NOMO-1 (cell line): ENCODE data around the gene RPL10.
"Not testable (repeated sequence)": the region's sequence is repeated elsewhere in the genome, so short reads cannot be mapped to it uniquely, and the experiment has no call there.

Source experiments
- DNase-seq, 2 experiments: peaks; one replicate each; lab custom pipeline; 2025; ENCODE audit not compliant: unreplicated experiment in 2 of 2; lab: John Stamatoyannopoulos, UW

The RPL10 gene

DNA sequence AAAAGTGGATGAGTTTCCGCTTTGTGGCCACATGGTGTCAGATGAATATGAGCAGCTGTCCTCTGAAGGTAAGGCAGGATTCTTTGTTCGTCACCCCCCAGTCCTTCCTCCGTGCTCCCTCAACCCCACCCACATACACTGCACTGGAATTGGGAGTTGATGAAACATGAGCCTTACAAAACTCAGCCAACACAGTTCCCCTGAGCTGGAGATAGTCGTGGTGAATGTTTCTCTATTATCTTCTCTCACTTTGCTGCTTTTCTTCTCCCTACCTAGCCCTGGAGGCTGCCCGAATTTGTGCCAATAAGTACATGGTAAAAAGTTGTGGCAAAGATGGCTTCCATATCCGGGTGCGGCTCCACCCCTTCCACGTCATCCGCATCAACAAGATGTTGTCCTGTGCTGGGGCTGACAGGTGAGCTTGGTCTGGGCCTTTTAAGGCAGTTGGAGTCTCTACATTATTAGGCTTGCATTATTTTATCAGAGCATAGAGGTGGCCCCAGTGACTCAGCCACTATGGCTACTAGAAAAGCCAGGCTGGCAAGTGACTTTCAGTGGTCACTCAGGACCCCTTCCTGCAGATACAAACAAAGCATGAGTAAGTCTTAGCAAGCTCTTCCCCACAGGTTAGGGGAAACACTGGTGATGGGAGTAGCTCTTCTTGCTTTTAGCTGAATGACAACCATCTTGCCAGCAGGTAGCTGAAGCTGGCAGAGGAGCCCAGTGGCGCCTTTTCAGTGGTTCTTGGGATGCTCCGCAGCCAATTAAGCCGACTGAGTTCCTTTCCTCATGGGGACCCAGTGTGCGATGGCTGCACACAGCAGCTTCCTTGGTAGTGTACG is 1.6 kb downstream of the RPL10 start:
- no peak for DNase-seq

GRCh38 chrX:154400369-154400817 is 2.2 kb downstream of the RPL10 start:
- not testable (repeated sequence) for DNase-seq

DNA sequence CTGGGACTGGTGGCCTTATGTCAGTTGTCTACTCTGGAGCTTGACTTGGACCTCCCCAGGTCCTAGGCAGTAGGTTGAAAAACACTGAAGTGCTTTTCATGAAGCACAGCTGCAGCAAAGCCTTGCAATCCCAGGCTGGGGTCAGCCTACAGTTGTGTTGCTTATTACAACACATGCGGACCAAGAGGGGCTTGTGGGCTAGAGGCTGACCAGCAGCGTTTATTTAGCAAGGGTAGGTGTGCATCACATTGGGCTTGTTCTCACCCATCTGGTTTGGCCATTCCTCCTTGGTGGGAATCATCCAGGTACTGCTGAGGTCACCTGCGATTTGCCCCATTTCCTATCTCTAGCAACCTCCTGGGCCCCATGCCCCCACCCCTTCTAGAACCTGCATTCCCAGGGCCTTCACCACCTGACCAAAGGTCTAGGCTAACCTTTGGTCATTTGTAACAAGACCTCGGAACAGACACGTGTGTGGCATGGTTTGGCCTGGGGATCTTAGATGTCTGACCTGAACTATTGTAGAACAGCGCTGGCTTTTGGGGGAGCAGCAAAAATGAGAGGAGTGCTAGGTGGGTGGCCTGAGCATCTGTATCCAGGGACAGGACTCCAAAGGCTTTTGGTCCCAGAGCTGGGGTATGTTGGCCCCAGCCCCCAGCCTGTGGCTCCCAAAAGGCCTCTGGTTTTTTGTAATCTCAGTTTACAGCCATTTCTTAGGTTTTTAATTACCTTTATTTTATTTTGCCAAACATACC is 3.0 kb downstream of the RPL10 start:
- no peak for DNase-seq

DNA sequence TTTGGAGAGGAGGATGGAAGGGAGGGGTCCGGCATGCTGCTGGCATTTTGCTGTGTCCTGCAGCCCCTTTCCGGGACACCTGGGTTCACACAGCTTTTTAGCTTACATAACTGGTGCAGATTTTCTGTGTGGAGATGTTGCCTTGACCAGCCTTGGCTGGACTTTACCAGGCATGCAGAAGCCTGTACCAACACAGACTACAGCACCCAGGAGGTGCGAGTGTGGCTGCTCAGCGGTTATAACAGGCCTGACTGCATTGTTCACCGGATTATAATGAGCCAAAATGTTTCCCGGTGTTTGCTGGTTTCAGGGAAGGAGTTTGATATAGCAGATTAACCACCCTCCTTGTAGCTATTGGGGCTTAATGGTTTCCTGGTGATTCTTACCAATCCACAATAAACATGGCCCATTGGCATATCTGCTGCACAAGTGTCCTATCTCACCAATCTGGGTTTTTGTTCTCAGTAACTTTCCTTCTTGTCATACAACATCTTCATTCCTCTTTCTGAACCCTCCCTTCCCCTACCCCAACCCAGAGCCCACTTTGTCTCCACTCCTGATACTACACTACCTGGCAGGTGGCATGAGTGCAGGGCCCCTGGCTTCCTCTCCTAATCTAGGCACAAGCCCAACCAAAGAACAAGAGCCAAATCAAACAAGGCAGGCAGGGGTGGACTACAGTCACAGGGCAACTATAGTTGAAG is 3.9 kb downstream of the RPL10 start:
- no peak for DNase-seq

GRCh38 chrX:154402622-154403127 is 4.5 kb downstream of the RPL10 start:
- no peak for DNase-seq

- DNase-seq = no peak
Observed at GRCh38 chrX:154403192-154403591, 5.0 kb downstream of the RPL10 start.

GRCh38 chrX:154403858-154404257 is 5.7 kb downstream of the RPL10 start:
- DNase-seq = no peak

GRCh38 chrX:154404625-154405192 is 6.5 kb downstream of the RPL10 start:
- no peak for DNase-seq

GRCh38 chrX:154408659-154409221 is 10.6 kb downstream of the RPL10 start:
- DNase-seq = no peak

- DNase-seq = peak; percentile 66 to 67
Observed at GRCh38 chrX:154409222-154409871, 11.2 kb downstream of the RPL10 start, which contains the start of gene DNASE1L1. TSS of gene DNASE1L1 (minus strand) at chrX:154409254. CDS start at chrX:154405568, 3,686 bp downstream.

DNA sequence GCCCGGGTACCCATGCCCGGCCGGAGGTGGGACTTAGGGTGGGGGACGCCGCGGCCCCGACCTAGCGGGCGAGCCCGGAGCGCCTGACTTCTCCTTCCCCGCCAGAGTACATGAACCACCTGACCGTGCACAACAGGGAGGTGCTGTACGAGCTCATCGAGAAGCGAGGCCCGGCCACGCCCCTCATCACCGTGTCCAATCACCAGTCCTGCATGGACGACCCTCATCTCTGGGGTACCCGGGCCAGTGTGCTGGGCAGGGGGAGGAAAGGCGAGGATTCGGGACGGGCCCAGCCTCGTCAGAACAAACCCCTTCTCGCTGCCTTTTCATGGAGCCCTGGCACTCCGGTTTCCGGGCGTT is 13.8 kb downstream of the RPL10 start:
- DNase-seq = peak; percentile 7 to 8

GRCh38 chrX:154412468-154412867 is 14.3 kb downstream of the RPL10 start:
- peak; percentile 42 to 46 for DNase-seq

- no peak for DNase-seq
Observed at GRCh38 chrX:154413142-154413541, 15.0 kb downstream of the RPL10 start.

- no peak for DNase-seq
Observed at GRCh38 chrX:154417157-154417556, 19.0 kb downstream of the RPL10 start.

GRCh38 chrX:154419189-154419588 is 21.0 kb downstream of the RPL10 start:
- no peak for DNase-seq

GRCh38 chrX:154419688-154420401 is 21.7 kb downstream of the RPL10 start:
- DNase-seq = no peak

DNA sequence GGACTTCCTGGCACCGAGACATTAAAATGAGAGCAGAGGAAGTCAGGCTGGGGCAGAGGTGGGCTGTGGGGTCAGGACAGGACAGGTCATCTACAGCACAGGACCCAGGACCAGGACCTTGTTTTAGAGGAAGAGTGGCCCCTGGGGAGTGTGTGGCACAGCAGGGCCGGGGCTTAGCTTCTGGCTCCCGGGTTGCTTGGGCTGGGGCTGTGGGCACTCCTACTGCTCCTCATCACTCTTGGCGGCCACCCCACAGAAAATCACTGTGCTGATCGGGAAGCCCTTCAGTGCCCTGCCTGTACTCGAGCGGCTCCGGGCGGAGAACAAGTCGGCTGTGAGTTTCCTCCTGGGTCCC is 22.2 kb downstream of the RPL10 start:
- no peak for DNase-seq

DNA sequence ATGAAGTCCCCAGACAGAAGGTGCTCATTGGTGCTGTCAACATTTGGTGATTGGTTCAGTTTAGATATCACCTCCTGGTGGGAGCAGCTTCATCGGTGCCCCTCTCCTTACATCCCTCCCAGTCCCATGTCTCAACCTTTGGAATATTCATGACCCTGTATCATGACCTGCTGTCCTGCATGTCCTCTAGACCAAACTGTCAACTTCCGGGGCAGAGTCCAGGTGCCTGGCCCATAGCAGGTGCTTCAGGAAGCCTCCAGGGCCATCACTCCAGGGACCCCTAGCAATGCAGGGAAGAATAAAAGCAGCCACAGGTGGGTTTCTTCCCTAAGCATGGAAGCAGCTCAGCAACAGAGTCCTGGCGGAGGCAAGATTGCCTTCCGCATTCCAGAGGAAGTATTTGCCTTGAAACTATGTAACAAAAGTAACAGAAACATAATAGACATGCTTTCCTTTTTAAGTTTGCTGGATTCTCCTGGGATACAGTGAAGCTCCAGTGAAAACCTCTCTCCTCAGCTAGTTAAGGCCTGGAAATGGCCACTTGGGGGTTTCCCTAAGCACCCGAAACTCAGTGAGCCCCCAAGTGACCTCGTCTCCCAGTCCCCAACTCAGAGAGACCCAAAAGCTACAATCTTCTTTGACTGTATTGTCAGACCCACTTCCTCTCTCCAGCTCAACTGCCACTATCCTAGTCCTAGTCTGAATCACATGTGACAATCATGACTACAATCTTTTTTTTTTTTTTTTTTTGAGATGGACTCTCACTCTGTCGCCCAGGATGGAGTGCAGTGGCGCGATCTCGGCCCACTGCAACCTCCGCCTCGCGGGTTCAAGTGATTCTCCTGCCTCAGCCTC is 29.0 kb downstream of the RPL10 start:
- peak; percentile 9 to 25 for DNase-seq
